ENCODE results near the gene HADH. TPM values are rescaled to one million over a fixed set of nuclear protein-coding genes. Genes with fewer than 3 reads are reported as not detected.

The HADH gene
- total and polyA plus RNA-seq, 8 donors, result 14.2 to 112 (median 27.2) TPM

Other genes starting within 250 kb of the HADH start
- gene SGMS2, start 165.0 kb upstream of the HADH start, total RNA-seq, result 10 to 100 TPM; 11.0 to 25.4 (median 14.9) TPM
- gene SGMS2, start 165.0 kb upstream of the HADH start, polyA plus RNA-seq, result 1 to 10 TPM; 1.6 to 5.9 TPM
- gene CYP2U1, start 58.3 kb upstream of the HADH start, total RNA-seq, result 1 to 10 TPM in 5 of 6 donors, under 1 TPM in 1; 0.92 to 3.2 (median 1.6) TPM
- gene CYP2U1, start 58.3 kb upstream of the HADH start, polyA plus RNA-seq, result 1 to 10 TPM; 1.1 to 5.0 TPM
- 1 to 10 TPM in 3 of 6 donors, under 1 TPM in 3; 0.28 to 3.5 (median 1.1) TPM for gene LEF1, start 179.0 kb downstream of the HADH start, total RNA-seq
- gene LEF1, start 179.0 kb downstream of the HADH start, polyA plus RNA-seq, result under 1 TPM; 0.61 to 0.73 TPM

Measured in pancreas (tissue), 8 donors.